GM12878 (cell line): Measurements from ENCODE around the gene RENBP. TPM values are rescaled to one million over a fixed set of nuclear protein-coding genes. Genes with fewer than 3 reads are reported as not detected.

Experiments
- ATAC-seq: fragments of 200-7000 bp; cut with Tn5 transposase; 3 replicates; pipeline ENCODE4 v1.9.1; 2020; ENCODE audit warnings: mild to moderate bottlenecking, moderate library complexity
- BruUV-seq: library from RNA; stranded (reverse); fragments of 400-500 nt; replicated peaks from 2 replicates; lab custom pipeline; 2021; lab: Mats Ljungman, UMichigan
- CTCF ChIA-PET: fragments of 300-600 bp; sonication (Branson Sonifier 250); formaldehyde crosslinking; extraction: SDS; loops from one replicate; lab custom pipeline; 2021; ENCODE audit warnings: inconsistent platforms; lab: Yijun Ruan, JAX
- POLR2A ChIA-PET: fragments of 350-600 bp; formaldehyde crosslinking; extraction: SDS; loops from one replicate; lab custom pipeline; 2021; ENCODE audit warnings: inconsistent platforms; lab: Charles Lee
- RAD21 ChIA-PET: fragments of 300-600 bp; sonication (Branson Sonifier 250); formaldehyde crosslinking; loops from one replicate; lab custom pipeline; 2023; ENCODE audit warnings: antibody characterized with exemption; ENCODE audit not compliant: unreplicated experiment; lab: Charles Lee
- SMC1A ChIA-PET: fragments of 300-600 bp; sonication (Branson Sonifier 250); formaldehyde crosslinking; loops from one replicate; lab custom pipeline; 2023; ENCODE audit not compliant: unreplicated experiment, uncharacterized antibody; lab: Charles Lee
- DNase-seq: peaks from one replicate; pipeline ENCODE4 v3.0.0-alpha.2; 2011; ENCODE audit warnings: low read depth, low spot score
- FAIRE-seq: peaks from 3 replicates; lab custom pipeline; 2011; peaks lifted over from hg19 to GRCh38; lab: Jason Lieb, UNC
- H2AFZ ChIP-seq: 2 replicates; pipeline ENCODE4 v1.6.0; 2011; ENCODE audit warnings: low read depth, low read length, control low read depth; ENCODE audit not compliant: control insufficient read depth
- H3K27ac ChIP-seq: 2 replicates; pipeline ENCODE4 v1.5.1; 2011; ENCODE audit warnings: control low read depth; ENCODE audit not compliant: control insufficient read depth, insufficient read depth
- H3K27me3 ChIP-seq, 2 experiments: replicated peaks in 1 of 2; 2 replicates each; pipeline versions ENCODE4 v1.6.0 to v1.6.1; 2011; ENCODE audit warnings: low read length in 1 of 2; ENCODE audit not compliant: control insufficient read depth in 2 of 2, insufficient read depth in 2 of 2
- H3K36me3 ChIP-seq, 2 experiments: 2 replicates each; pipeline ENCODE4 v1.5.1; 2011; ENCODE audit warnings: low read length in 1 of 2; ENCODE audit not compliant: control insufficient read depth in 2 of 2, insufficient read depth in 2 of 2
- H3K4me1 ChIP-seq: 2 replicates; pipeline ENCODE4 v1.6.1; 2011; ENCODE audit warnings: mild to moderate bottlenecking, low read length, moderate library complexity, mixed read lengths; ENCODE audit not compliant: control insufficient read depth, insufficient read depth
- H3K4me2 ChIP-seq: 2 replicates; pipeline ENCODE4 v1.6.0; 2011; ENCODE audit warnings: control low read depth; ENCODE audit not compliant: control insufficient read depth, insufficient read depth
- H3K4me3 ChIP-seq: fragments of 200-600 bp; sonication (generic); 2 replicates; pipeline ENCODE4 v1.5.1; 2016
- H3K79me2 ChIP-seq: 2 replicates; pipeline ENCODE4 v1.6.0; 2011; ENCODE audit warnings: low read length; ENCODE audit not compliant: control insufficient read depth, insufficient read depth
- H3K9ac ChIP-seq: 2 replicates; pipeline ENCODE4 v1.8.0; 2011; ENCODE audit warnings: low read length, control low read depth, mixed read lengths; ENCODE audit not compliant: control insufficient read depth, insufficient read depth
- H3K9me3 ChIP-seq: replicated peaks from 3 replicates; pipeline ENCODE4 v1.5.1; 2011; ENCODE audit warnings: mild to moderate bottlenecking, low read length; ENCODE audit not compliant: control insufficient read depth, insufficient read depth
- H4K20me1 ChIP-seq: 2 replicates; pipeline ENCODE4 v1.6.0; 2011; ENCODE audit not compliant: control insufficient read depth, insufficient read depth
- CHD1 ChIP-seq: IDR thresholded peaks from 2 replicates; pipeline ENCODE4 v1.6.1; 2012; ENCODE audit warnings: low read depth, low read length, improper control_type of control experiment
- CHD4 ChIP-seq: fragments of 200-600 bp; sonication (generic); IDR thresholded peaks from 2 replicates; pipeline ENCODE4 v1.6.1; 2016; ENCODE audit warnings: mild to moderate bottlenecking
- EGR1 ChIP-seq, 2 experiments: IDR thresholded peaks; 1 replicate in 1 of 2; 2 replicates in 1 of 2; pipeline ENCODE4 v1.6.1; 2011 to 2012; ENCODE audit warnings: low read depth in 2 of 2, low read length in 2 of 2, borderline replicate concordance in 1 of 2, mild to moderate bottlenecking in 1 of 2, moderate library complexity in 1 of 2
- ELK1 ChIP-seq: IDR thresholded peaks from 2 replicates; pipeline ENCODE4 v1.6.1; 2012; ENCODE audit warnings: low read depth, low read length, improper control_type of control experiment
- ESRRA ChIP-seq: IDR thresholded peaks from 2 replicates; pipeline ENCODE4 v1.6.1; 2012; ENCODE audit warnings: mild to moderate bottlenecking, low read length, improper control_type of control experiment
- HCFC1 ChIP-seq: fragments of 150-350 bp; IDR thresholded peaks from 2 replicates; pipeline ENCODE4 v1.6.1; 2014; ENCODE audit warnings: low read length
- NBN ChIP-seq: fragments of 450-650 bp; IDR thresholded peaks from 2 replicates; pipeline ENCODE4 v1.6.1; 2016
- RAD21 ChIP-seq: IDR thresholded peaks from 2 replicates; pipeline ENCODE4 v1.6.1; 2011; ENCODE audit warnings: mild to moderate bottlenecking, low read depth, low read length, moderate library complexity; ENCODE audit not compliant: insufficient read depth
- RAD51 ChIP-seq: fragments of 450-650 bp; IDR thresholded peaks from 2 replicates; pipeline ENCODE4 v1.6.1; 2016; ENCODE audit warnings: moderate library complexity, mild to moderate bottlenecking, inconsistent platforms
- SIX5 ChIP-seq: IDR thresholded peaks from 2 replicates; pipeline ENCODE4 v1.6.1; 2011; ENCODE audit warnings: mild to moderate bottlenecking, low read depth, low read length, moderate library complexity; ENCODE audit not compliant: severe bottlenecking
- SPI1 ChIP-seq: IDR thresholded peaks from 2 replicates; pipeline ENCODE4 v1.6.1; 2011; ENCODE audit warnings: low read depth, mild to moderate bottlenecking, low read length, moderate library complexity, borderline replicate concordance; ENCODE audit not compliant: insufficient read depth
- SREBF1 ChIP-seq: IDR thresholded peaks from 2 replicates; pipeline ENCODE4 v1.6.1; 2012; ENCODE audit warnings: mild to moderate bottlenecking, low read length
- TCF12 ChIP-seq: IDR thresholded peaks from 2 replicates; pipeline ENCODE4 v1.6.1; 2011; ENCODE audit warnings: low read depth, mild to moderate bottlenecking, low read length
- WGBS: methylation state at CpG from one replicate; pipeline ENCODE4 v1.1.6; 2016; ENCODE audit warnings: low lambda C conversion rate; ENCODE audit not compliant: insufficient replicate concordance, insufficient coverage; ENCODE audit errors: missing lambda C conversion rate; 5-methylcytosine and 5-hydroxymethylcytosine counted together
- in situ Hi-C: fragments of 300-500 bp; cut with MboI; formaldehyde crosslinking; loops from 9 replicates; pipeline ENCODE4 v1.14.3; 2018; ENCODE audit warnings: mixed read lengths
- intact Hi-C: fragments of 100-400 bp; cut with micrococcal nuclease; formaldehyde crosslinking; loops from one replicate; pipeline ENCODE4 v1.14.2; 2022; ENCODE audit not compliant: unreplicated experiment
- polyA plus RNA-seq, 11 experiments: library from polyadenylated mRNA; depleted of rRNA in 4 of 11; unstranded in 6 of 11; stranded (reverse) in 5 of 11; fragments of >200 nt; fragmentation: Nextera tagmentation in 4 of 11; fragmentation: Illumina TruSeq in 1 of 11; extraction: Ambion mirVana in 4 of 11; extraction: Trizol in 1 of 11; gene quantifications; 1 replicate in 1 of 11; 2 replicates in 10 of 11; pipeline versions ENCODE4 v1.2.1 to v1.2.3, GENCODE V29; 2011 to 2016; ENCODE audit warnings: inconsistent platforms in 2 of 11, missing spikeins in 2 of 11, low read depth in 1 of 11
- total RNA-seq, 4 experiments: library from RNA; depleted of rRNA in 3 of 4; stranded (reverse); fragments of >200 nt in 3 of 4; fragmentation: Illumina TruSeq in 1 of 4; extraction: Trizol in 1 of 4; gene quantifications; 2 replicates each; pipeline versions ENCODE4 v1.2.1 to v1.2.3, GENCODE V29; 2013 to 2021
- TF ChIP-seq, protein P1 (sequence below): fragments of 450-650 bp; IDR thresholded peaks from 2 replicates; pipeline ENCODE4 v1.6.1; 2017; ENCODE audit warnings: low read depth, mild to moderate bottlenecking, moderate library complexity
- TF ChIP-seq, protein P2 (sequence below): fragments of 450-650 bp; IDR thresholded peaks from 2 replicates; pipeline ENCODE4 v1.6.1; 2016; ENCODE audit warnings: mild to moderate bottlenecking, moderate library complexity, borderline replicate concordance

RENBP gene
- total and polyA plus RNA-seq, 10 of the 15 experiments (the other 5 are each of a cell fraction or from before 2014, with no cell fraction given), result 0.36 to 4.9 (median 1.8) TPM; not detected in 3

GRCh38 chrX:153900831-153901752 is 43.4 kb downstream of the RENBP start:
- no peaks in the 10 kb centered on the region for H3K27me3 ChIP-seq
- RAD21 ChIA-PET, result interaction anchor here (1.1 kb wide), 1 partner anchor 24 kb away, joined by 4 read pairs; no protein-coding TSS in a partner anchor
- H4K20me1 ChIP-seq, result no peaks in the 10 kb centered on the region
- intact Hi-C loops (no loop called here), in situ Hi-C loops (no loop called here)
- H2AFZ ChIP-seq, result no peak overlapping the region
- ATAC-seq (peak; percentile 91), DNase-seq (peak; percentile 55), FAIRE-seq (peak; percentile 84)
- BruUV-seq, result no TSS peak
- WGBS, result 36% methylated on average over 23 of the region's 26 CpGs
- POLR2A ChIA-PET, result interaction anchor here (1.0 to 1.6 kb wide), 4 partner anchors 8 to 26 kb away, joined by 3 to 7 read pairs (median 4); no protein-coding TSS in a partner anchor
- no peak overlapping the region for H3K27ac ChIP-seq
- no peak overlapping the region for H3K4me3 ChIP-seq
- no peaks in the 10 kb centered on the region; the same call in 2 of the 3 replicates for H3K9me3 ChIP-seq
- CTCF ChIA-PET, result interaction anchor here (0.9 to 1.0 kb wide), 3 partner anchors 12 to 46 kb away, joined by 3 to 6 read pairs (median 3); no protein-coding TSS in a partner anchor
- no peaks in the 10 kb centered on the region for H3K36me3 ChIP-seq
- no peaks in the 10 kb centered on the region for H3K79me2 ChIP-seq
- SMC1A ChIA-PET, result interaction anchor here (0.8 to 1.9 kb wide), 2 partner anchors 11 to 24 kb away, joined by 4 to 5 read pairs; no protein-coding TSS in a partner anchor
- no peak overlapping the region for H3K9ac ChIP-seq
- peak overlapping the region; percentile 4; the same call in 1 of the 2 replicates for H3K4me2 ChIP-seq
- H3K4me1 ChIP-seq, result peaks cover 9% of the 10 kb centered on the region
- TF ChIP-seq ESRRA (no peak), EGR1 (IDR thresholded peaks at IDR 0.05; ENCODE audit: borderline replicate concordance in 1 of 2, low read depth in 2 of 2, low read length in 2 of 2) (peak in 1 of 2 experiments; percentile 66; a peak in 1 of 3 replicates), RAD21 (no peak), CHD1 (no peak), SPI1 (peak; percentile 76; the same call in 1 of the 2 replicates), SREBF1 (no peak), RAD51 (no peak), NBN (peak; percentile 46; the same call in 1 of the 2 replicates), HCFC1 (no peak), ELK1 (no peak), CHD4 (no peak), SIX5 (no peak), TCF12 (peak; percentile 81)
- TF ChIP-seq, protein P1, sequence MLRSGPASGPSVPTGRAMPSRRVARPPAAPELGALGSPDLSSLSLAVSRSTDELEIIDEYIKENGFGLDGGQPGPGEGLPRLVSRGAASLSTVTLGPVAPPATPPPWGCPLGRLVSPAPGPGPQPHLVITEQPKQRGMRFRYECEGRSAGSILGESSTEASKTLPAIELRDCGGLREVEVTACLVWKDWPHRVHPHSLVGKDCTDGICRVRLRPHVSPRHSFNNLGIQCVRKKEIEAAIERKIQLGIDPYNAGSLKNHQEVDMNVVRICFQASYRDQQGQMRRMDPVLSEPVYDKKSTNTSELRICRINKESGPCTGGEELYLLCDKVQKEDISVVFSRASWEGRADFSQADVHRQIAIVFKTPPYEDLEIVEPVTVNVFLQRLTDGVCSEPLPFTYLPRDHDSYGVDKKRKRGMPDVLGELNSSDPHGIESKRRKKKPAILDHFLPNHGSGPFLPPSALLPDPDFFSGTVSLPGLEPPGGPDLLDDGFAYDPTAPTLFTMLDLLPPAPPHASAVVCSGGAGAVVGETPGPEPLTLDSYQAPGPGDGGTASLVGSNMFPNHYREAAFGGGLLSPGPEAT, result peak; percentile 85
- TF ChIP-seq, protein P2, sequence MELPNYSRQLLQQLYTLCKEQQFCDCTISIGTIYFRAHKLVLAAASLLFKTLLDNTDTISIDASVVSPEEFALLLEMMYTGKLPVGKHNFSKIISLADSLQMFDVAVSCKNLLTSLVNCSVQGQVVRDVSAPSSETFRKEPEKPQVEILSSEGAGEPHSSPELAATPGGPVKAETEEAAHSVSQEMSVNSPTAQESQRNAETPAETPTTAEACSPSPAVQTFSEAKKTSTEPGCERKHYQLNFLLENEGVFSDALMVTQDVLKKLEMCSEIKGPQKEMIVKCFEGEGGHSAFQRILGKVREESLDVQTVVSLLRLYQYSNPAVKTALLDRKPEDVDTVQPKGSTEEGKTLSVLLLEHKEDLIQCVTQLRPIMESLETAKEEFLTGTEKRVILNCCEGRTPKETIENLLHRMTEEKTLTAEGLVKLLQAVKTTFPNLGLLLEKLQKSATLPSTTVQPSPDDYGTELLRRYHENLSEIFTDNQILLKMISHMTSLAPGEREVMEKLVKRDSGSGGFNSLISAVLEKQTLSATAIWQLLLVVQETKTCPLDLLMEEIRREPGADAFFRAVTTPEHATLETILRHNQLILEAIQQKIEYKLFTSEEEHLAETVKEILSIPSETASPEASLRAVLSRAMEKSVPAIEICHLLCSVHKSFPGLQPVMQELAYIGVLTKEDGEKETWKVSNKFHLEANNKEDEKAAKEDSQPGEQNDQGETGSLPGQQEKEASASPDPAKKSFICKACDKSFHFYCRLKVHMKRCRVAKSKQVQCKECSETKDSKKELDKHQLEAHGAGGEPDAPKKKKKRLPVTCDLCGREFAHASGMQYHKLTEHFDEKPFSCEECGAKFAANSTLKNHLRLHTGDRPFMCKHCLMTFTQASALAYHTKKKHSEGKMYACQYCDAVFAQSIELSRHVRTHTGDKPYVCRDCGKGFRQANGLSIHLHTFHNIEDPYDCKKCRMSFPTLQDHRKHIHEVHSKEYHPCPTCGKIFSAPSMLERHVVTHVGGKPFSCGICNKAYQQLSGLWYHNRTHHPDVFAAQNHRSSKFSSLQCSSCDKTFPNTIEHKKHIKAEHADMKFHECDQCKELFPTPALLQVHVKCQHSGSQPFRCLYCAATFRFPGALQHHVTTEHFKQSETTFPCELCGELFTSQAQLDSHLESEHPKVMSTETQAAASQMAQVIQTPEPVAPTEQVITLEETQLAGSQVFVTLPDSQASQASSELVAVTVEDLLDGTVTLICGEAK, result no peak
